PC-9 (cell line): ENCODE measurements around the gene NOC2L. TPM values are rescaled to one million over a fixed set of nuclear protein-coding genes. Genes with fewer than 3 reads are reported as not detected.

ENCODE experiments used
- BruUV-seq: library from RNA; stranded (reverse); fragments of 400-500 nt; replicated peaks from 2 replicates; lab custom pipeline; 2021; lab: Mats Ljungman, UMichigan
- CTCF ChIA-PET: fragments of 300-600 bp; sonication (Branson Sonifier 250); formaldehyde crosslinking; loops from one replicate; lab custom pipeline; 2022; ENCODE audit warnings: antibody characterized with exemption; lab: Charles Lee
- POLR2A ChIA-PET: fragments of 300-600 bp; sonication (Branson Sonifier 250); formaldehyde crosslinking; loops from one replicate; lab custom pipeline; 2022; ENCODE audit warnings: antibody characterized with exemption; ENCODE audit not compliant: unreplicated experiment; lab: Charles Lee
- DNase-seq, 2 experiments: peaks; one replicate each; pipeline versions ENCODE4 v3.0.0 to v3.0.0-alpha.2; 2015 to 2022; ENCODE audit warnings: mixed read lengths in 1 of 2
- H2AFZ ChIP-seq: fragments of 200-600 bp; sonication (generic); 2 replicates; pipeline ENCODE4 v1.8.1; 2017; ENCODE audit warnings: antibody characterized with exemption
- H3F3A ChIP-seq: fragments of 200-600 bp; sonication (generic); 2 replicates; pipeline ENCODE4 v1.8.1; 2017; ENCODE audit warnings: antibody characterized with exemption, mild to moderate bottlenecking, low read depth; ENCODE audit not compliant: insufficient read depth
- H3K27ac ChIP-seq: fragments of 200-600 bp; sonication (generic); 2 replicates; pipeline ENCODE4 v1.6.1; 2016; ENCODE audit warnings: mixed run types
- H3K27me3 ChIP-seq: fragments of 200-600 bp; sonication (generic); 2 replicates; pipeline ENCODE4 v1.6.1; 2016; ENCODE audit warnings: low read depth, mixed run types; ENCODE audit not compliant: insufficient read depth
- H3K36me3 ChIP-seq: fragments of 200-600 bp; sonication (generic); 2 replicates; pipeline ENCODE4 v1.6.1; 2016; ENCODE audit warnings: low read depth, mixed run types
- H3K4me1 ChIP-seq: fragments of 200-600 bp; sonication (generic); replicated peaks from 2 replicates; pipeline ENCODE4 v1.6.1; 2016; ENCODE audit warnings: mixed run types; ENCODE audit not compliant: insufficient read depth
- H3K4me2 ChIP-seq: fragments of 200-600 bp; sonication (generic); 2 replicates; pipeline ENCODE4 v1.6.1; 2017; ENCODE audit warnings: mixed run types
- H3K4me3 ChIP-seq: fragments of 200-600 bp; sonication (generic); 2 replicates; pipeline ENCODE4 v1.6.1; 2016; ENCODE audit warnings: mixed run types
- H3K79me2 ChIP-seq: fragments of 200-600 bp; sonication (generic); 2 replicates; pipeline ENCODE4 v1.6.1; 2017; ENCODE audit warnings: low read depth, mixed run types
- H3K9me2 ChIP-seq: fragments of 200-600 bp; sonication (generic); 2 replicates; pipeline ENCODE4 v1.8.1; 2017; ENCODE audit warnings: mild to moderate bottlenecking; ENCODE audit not compliant: insufficient read depth
- H3K9me3 ChIP-seq: fragments of 200-600 bp; sonication (generic); 2 replicates; pipeline ENCODE4 v1.8.1; 2016; ENCODE audit warnings: low read depth; ENCODE audit not compliant: insufficient read depth
- H4K20me1 ChIP-seq: fragments of 200-600 bp; sonication (generic); 2 replicates; pipeline ENCODE4 v1.8.1; 2017; ENCODE audit not compliant: insufficient read depth
- EZH2 ChIP-seq: fragments of 200-600 bp; sonication (generic); IDR thresholded peaks from 2 replicates; pipeline ENCODE4 v1.8.0; 2017; ENCODE audit warnings: antibody characterized with exemption, low read depth
- intact Hi-C: fragments of 100-400 bp; cut with micrococcal nuclease; formaldehyde crosslinking; loops from one replicate; pipeline ENCODE4 v1.10.0; 2022; ENCODE audit not compliant: unreplicated experiment
- total RNA-seq: library from RNA; stranded (reverse); gene quantifications from 2 replicates; pipeline ENCODE4 v1.2.3, GENCODE V29; 2021
- TF ChIP-seq, protein P1 (sequence below): fragments of 200-600 bp; sonication (generic); conservative IDR thresholded peaks from 2 replicates; pipeline ENCODE4 v1.6.1; 2017; ENCODE audit warnings: mixed run types, antibody characterized with exemption, mild to moderate bottlenecking, moderate library complexity

Gene NOC2L
- total RNA-seq, 1 experiment from 2014 or later, result 86.4 TPM

DNA sequence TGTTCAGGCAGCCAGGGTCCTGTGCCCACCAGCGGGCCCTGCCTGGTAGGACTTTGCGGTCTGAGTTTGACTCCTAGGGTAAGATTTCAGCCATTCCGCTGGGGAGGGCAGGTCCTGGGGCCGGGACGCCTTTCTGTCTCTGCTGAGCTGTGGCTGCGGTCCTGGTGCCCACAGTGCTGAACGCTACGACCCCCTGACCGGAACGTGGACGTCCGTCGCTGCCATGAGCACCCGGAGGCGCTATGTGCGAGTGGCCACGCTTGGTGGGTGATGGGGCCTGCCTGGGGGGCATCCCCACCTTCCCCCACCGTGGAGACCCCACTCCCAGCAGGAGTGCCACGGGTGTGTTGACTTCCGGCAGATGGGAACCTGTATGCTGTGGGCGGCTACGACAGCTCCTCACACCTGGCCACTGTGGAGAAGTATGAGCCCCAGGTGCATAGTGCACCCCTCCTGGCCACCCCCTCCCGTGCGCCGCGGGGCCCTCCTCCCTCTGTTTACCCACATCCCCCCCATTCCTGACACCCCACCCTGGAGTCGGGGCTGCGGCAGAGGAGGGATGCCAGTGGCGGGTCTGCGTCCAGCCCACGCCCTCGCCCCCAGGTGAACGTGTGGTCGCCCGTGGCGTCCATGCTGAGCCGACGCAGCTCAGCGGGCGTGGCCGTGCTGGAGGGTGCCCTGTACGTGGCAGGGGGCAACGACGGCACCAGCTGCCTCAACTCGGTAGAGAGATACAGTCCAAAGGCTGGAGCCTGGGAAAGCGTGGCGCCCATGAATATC, 4.9 kb upstream of the NOC2L start:
- no peak overlapping the region for H3K4me2 ChIP-seq
- no TSS peak for BruUV-seq
- H3K4me1 ChIP-seq, result peaks cover 14% of the 10 kb centered on the region
- peaks cover 29% of the 10 kb centered on the region; the same call in 1 of the 2 replicates for H3F3A ChIP-seq
- no peaks in the 10 kb centered on the region for H3K27me3 ChIP-seq
- peaks cover 5% of the 10 kb centered on the region for H3K79me2 ChIP-seq
- intact Hi-C loops, result no loop called here
- CTCF ChIA-PET, result no interaction called here
- H3K36me3 ChIP-seq, result no peaks in the 10 kb centered on the region
- no peak overlapping the region for H2AFZ ChIP-seq
- POLR2A ChIA-PET, result no interaction called here
- TF ChIP-seq EZH2, result no peak
- TF ChIP-seq, protein P1, sequence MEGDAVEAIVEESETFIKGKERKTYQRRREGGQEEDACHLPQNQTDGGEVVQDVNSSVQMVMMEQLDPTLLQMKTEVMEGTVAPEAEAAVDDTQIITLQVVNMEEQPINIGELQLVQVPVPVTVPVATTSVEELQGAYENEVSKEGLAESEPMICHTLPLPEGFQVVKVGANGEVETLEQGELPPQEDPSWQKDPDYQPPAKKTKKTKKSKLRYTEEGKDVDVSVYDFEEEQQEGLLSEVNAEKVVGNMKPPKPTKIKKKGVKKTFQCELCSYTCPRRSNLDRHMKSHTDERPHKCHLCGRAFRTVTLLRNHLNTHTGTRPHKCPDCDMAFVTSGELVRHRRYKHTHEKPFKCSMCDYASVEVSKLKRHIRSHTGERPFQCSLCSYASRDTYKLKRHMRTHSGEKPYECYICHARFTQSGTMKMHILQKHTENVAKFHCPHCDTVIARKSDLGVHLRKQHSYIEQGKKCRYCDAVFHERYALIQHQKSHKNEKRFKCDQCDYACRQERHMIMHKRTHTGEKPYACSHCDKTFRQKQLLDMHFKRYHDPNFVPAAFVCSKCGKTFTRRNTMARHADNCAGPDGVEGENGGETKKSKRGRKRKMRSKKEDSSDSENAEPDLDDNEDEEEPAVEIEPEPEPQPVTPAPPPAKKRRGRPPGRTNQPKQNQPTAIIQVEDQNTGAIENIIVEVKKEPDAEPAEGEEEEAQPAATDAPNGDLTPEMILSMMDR, result no peak
- H3K27ac ChIP-seq, result no peak overlapping the region
- H3K9me3 ChIP-seq, result no peaks in the 10 kb centered on the region
- H4K20me1 ChIP-seq, result no peaks in the 10 kb centered on the region
- no peaks in the 10 kb centered on the region for H3K9me2 ChIP-seq
- DNase-seq, result no peak
- no peak overlapping the region for H3K4me3 ChIP-seq

GRCh38 chr1:963301-963651, 4.2 kb upstream of the NOC2L start:
- no peaks in the 10 kb centered on the region for H3K9me2 ChIP-seq
- POLR2A ChIA-PET, result no interaction called here
- BruUV-seq, result no TSS peak
- H3K4me1 ChIP-seq, result peaks cover 14% of the 10 kb centered on the region
- no peak overlapping the region for H3K4me2 ChIP-seq
- intact Hi-C loops, result no loop called here
- H3K27me3 ChIP-seq, result no peaks in the 10 kb centered on the region
- no peak overlapping the region for H3K27ac ChIP-seq
- TF ChIP-seq EZH2, result no peak
- TF ChIP-seq, protein P1, result no peak
- DNase-seq, result no peak
- H3K36me3 ChIP-seq, result no peaks in the 10 kb centered on the region
- H4K20me1 ChIP-seq, result no peaks in the 10 kb centered on the region
- peaks cover 12% of the 10 kb centered on the region for H3K79me2 ChIP-seq
- no peaks in the 10 kb centered on the region for H3K9me3 ChIP-seq
- H3K4me3 ChIP-seq, result no peak overlapping the region
- peaks cover 23% of the 10 kb centered on the region; the same call in 1 of the 2 replicates for H3F3A ChIP-seq
- CTCF ChIA-PET, result no interaction called here
- no peak overlapping the region for H2AFZ ChIP-seq

- Histone ChIP-seq H3K4me1 (peaks cover 19% of the 10 kb centered on the region), H3K9me3 (no peaks in the 10 kb centered on the region), H4K20me1 (peaks cover 3% of the 10 kb centered on the region; the same call in 1 of the 2 replicates), H3K36me3 (no peaks in the 10 kb centered on the region), H3K27me3 (no peaks in the 10 kb centered on the region), H3K79me2 (peaks cover 17% of the 10 kb centered on the region), H3K4me2 (no peak overlapping the region), H3K9me2 (no peaks in the 10 kb centered on the region), H3K4me3 (no peak overlapping the region), H2AFZ (no peak overlapping the region), H3F3A (peaks cover 17% of the 10 kb centered on the region; the same call in 1 of the 2 replicates), H3K27ac (no peak overlapping the region)
- ChIA-PET POLR2A (no interaction called here), CTCF (no interaction called here)
- intact Hi-C loops, result no loop called here
- no peak for DNase-seq
- no TSS peak for BruUV-seq
- TF ChIP-seq EZH2, result no peak
- TF ChIP-seq, protein P1, result no peak
Observed at GRCh38 chr1:962381-963300, 3.6 kb upstream of the NOC2L start.
